ENCODE data around the gene SRP72. TPM values are rescaled to one million over a fixed set of nuclear protein-coding genes. Genes with fewer than 3 reads are reported as not detected.

The SRP72 gene
- polyA plus RNA-seq, 3 donors: 54.4 to 140 (median 103) TPM

GRCh38 chr4:56434599-56435139, 32.7 kb upstream of the SRP72 start:
- Histone ChIP-seq H3K4me3 (replicated peaks in 1 of 3; ENCODE audit: low read depth in 2 of 3, low read length in 3 of 3) (peak overlapping the region; percentile 69 to 91 (median 72)), H3K27me3 (ENCODE audit: control insufficient read depth in 2 of 2, insufficient read depth in 2 of 2, low read length in 2 of 2) (no peaks in the 10 kb centered on the region), H3K4me1 (ENCODE audit: control insufficient read depth in 1 of 2, insufficient read depth in 2 of 2, low read length in 2 of 2) (peaks cover 19 to 36% of the 10 kb centered on the region in 2 donors), H3K9me3 (replicated peaks in 1 of 2; ENCODE audit: control insufficient read depth in 1 of 2, insufficient read depth in 1 of 2, low read length in 2 of 2) (no peaks in the 10 kb centered on the region), H4K20me1 (ENCODE audit: insufficient read depth, low read length) (no peaks in the 10 kb centered on the region), H2AFZ (ENCODE audit: insufficient read depth, low read depth, low read length, poor library complexity, severe bottlenecking) (peak overlapping the region; percentile 97), H3K79me2 (ENCODE audit: insufficient read depth, low read length) (peaks cover 84% of the 10 kb centered on the region), H3K27ac (ENCODE audit: low read depth in 1 of 2, low read length in 2 of 2) (peak overlapping the region; percentile 86 to 87), H3K36me3 (replicated peaks in 1 of 2; ENCODE audit: control insufficient read depth in 1 of 2, insufficient read depth in 2 of 2, low read length in 2 of 2) (no peaks in the 10 kb centered on the region), H3K4me2 (replicated peaks; ENCODE audit: extremely low read depth, low read length, poor library complexity, severe bottlenecking) (peak overlapping the region; percentile 98), H3K9ac (ENCODE audit: insufficient read depth, low read length, poor library complexity, severe bottlenecking) (peak overlapping the region; percentile 58)
- H3K27me3 Mint-ChIP-seq (ENCODE audit: low read depth in 3 of 3): peaks cover 0 to 2% (median 0%) of the 10 kb centered on the region in 3 donors
- TF ChIP-seq CTCF (IDR thresholded peaks at IDR 0.05): no peak
- H3K4me1 Mint-ChIP-seq: peaks cover 28% of the 10 kb centered on the region
- DNase-seq: peak in 1 of 3 donors; percentile 12
- WGBS (ENCODE audit: insufficient coverage): 0% methylated on average over 9 of the region's 15 CpGs
- peaks cover 0 to 5% of the 10 kb centered on the region in 2 donors for H3K36me3 Mint-ChIP-seq
- peak overlapping the region; percentile 37 to 99 (median 94) for H3K27ac Mint-ChIP-seq
- peak overlapping the region; percentile 86 to 99 for H3K4me3 Mint-ChIP-seq
- intact Hi-C loops (cut with micrococcal nuclease): loop anchor here (2.0 to 10.0 kb wide), 5 partner anchors 33 to 543 kb away; partner anchors contain the start of genes AASDH (in 2 of the 2), NOA1 (in 1 of the 2), POLR2B (in 1 of the 2) and REST (in 1 of the 2)
- no peaks in the 10 kb centered on the region for H3K9me3 Mint-ChIP-seq

- peaks cover 19 to 36% of the 10 kb centered on the region in 2 donors for H3K4me1 ChIP-seq (ENCODE audit: control insufficient read depth in 1 of 2, insufficient read depth in 2 of 2, low read length in 2 of 2)
- DNase-seq: peak; percentile 94 to 97 (median 95)
- H3K9ac ChIP-seq (ENCODE audit: insufficient read depth, low read length, poor library complexity, severe bottlenecking): peak within 1 kb of the TSS; percentile 73
- under 1% methylated on average over 46 of the region's 61 CpGs for WGBS (ENCODE audit: insufficient coverage)
- peak within 1 kb of the TSS; percentile 97 for H2AFZ ChIP-seq (ENCODE audit: insufficient read depth, low read depth, low read length, poor library complexity, severe bottlenecking)
- no peaks in the 10 kb centered on the region for H3K9me3 ChIP-seq (replicated peaks in 1 of 2; ENCODE audit: control insufficient read depth in 1 of 2, insufficient read depth in 1 of 2, low read length in 2 of 2)
- no peaks in the 10 kb centered on the region for H4K20me1 ChIP-seq (ENCODE audit: insufficient read depth, low read length)
- H3K27me3 Mint-ChIP-seq (ENCODE audit: low read depth in 3 of 3): peaks cover 0 to 2% (median 0%) of the 10 kb centered on the region in 3 donors
- peaks cover 85% of the 10 kb centered on the region for H3K79me2 ChIP-seq (ENCODE audit: insufficient read depth, low read length)
- H3K27me3 ChIP-seq (ENCODE audit: control insufficient read depth in 2 of 2, insufficient read depth in 2 of 2, low read length in 2 of 2): no peaks in the 10 kb centered on the region
- H3K27ac Mint-ChIP-seq: peak within 1 kb of the TSS; percentile 94 to 99 (median 97)
- H3K36me3 Mint-ChIP-seq: peaks cover 0 to 5% of the 10 kb centered on the region in 2 donors
- peak; percentile 7 for TF ChIP-seq CTCF (IDR thresholded peaks at IDR 0.05)
- peak within 1 kb of the TSS; percentile 86 to 99 for H3K4me3 Mint-ChIP-seq
- intact Hi-C loops (cut with micrococcal nuclease): loop anchor here (2.0 to 10.0 kb wide), 3 partner anchors 49 to 542 kb away; partner anchors contain the start of genes AASDH (in 1 of the 2), NOA1 (in 1 of the 2), POLR2B (in 1 of the 2) and REST (in 1 of the 2)
- peak within 1 kb of the TSS; percentile 86 to 87 for H3K27ac ChIP-seq (ENCODE audit: low read depth in 1 of 2, low read length in 2 of 2)
- H3K4me2 ChIP-seq (replicated peaks; ENCODE audit: extremely low read depth, low read length, poor library complexity, severe bottlenecking): peak within 1 kb of the TSS; percentile 98
- H3K4me1 Mint-ChIP-seq: peaks cover 28% of the 10 kb centered on the region
- H3K4me3 ChIP-seq (replicated peaks in 1 of 3; ENCODE audit: low read depth in 2 of 3, low read length in 3 of 3): peak within 1 kb of the TSS; percentile 69 to 91 (median 72)
- H3K36me3 ChIP-seq (replicated peaks in 1 of 2; ENCODE audit: control insufficient read depth in 1 of 2, insufficient read depth in 2 of 2, low read length in 2 of 2): no peaks in the 10 kb centered on the region
- H3K9me3 Mint-ChIP-seq: no peaks in the 10 kb centered on the region
Measured at GRCh38 chr4:56435140-56435926, 32.1 kb upstream of the SRP72 start, which contains the start of gene PPAT. PPAT (minus strand) TSS chr4:56435615; CDS start chr4:56435477, 138 bp downstream.
